ENCODE measurements around the gene CHAMP1.

The CHAMP1 gene

DNA sequence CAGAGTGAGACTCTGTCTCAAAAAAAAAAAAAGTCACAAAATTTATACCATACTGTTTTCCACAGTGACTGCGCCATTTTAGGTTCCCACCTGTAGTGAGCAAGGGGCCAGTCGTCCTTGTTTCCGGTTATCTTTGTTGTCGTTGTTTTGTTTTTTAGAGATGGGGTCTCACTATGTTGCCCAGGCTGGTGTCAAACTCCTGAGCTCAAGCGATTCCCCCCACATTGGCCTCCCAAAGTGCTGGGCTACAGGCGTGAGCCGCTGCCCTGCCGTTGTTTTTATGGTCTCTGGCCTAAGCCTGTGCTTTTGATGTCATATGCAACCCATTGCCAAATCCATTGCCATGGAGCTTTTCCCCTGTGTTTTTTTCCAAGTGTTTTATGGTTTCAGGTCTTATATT lies 29.6 kb upstream of the CHAMP1 start:
- peaks cover 19% of the 10 kb centered on the region for H3K79me2 ChIP-seq (ENCODE audit: insufficient read depth, low read length)
- no peak overlapping the region for H3K4me3 ChIP-seq (ENCODE audit: low read depth, low read length, poor library complexity, severe bottlenecking)
- peaks cover 8% of the 10 kb centered on the region; the same call in 1 of the 2 replicates for H3F3A ChIP-seq (ENCODE audit: insufficient read depth, low read length)
- no peak overlapping the region for H3K4me2 ChIP-seq (ENCODE audit: low read length)
- peaks cover 26% of the 10 kb centered on the region for H3K4me1 ChIP-seq (ENCODE audit: insufficient read depth, low read length, severe bottlenecking)
- no peak overlapping the region for H2AFZ ChIP-seq (ENCODE audit: low read length)
- no peaks in the 10 kb centered on the region for H3K9me2 ChIP-seq (ENCODE audit: low read depth, low read length)
- TF ChIP-seq CTCF (IDR thresholded peaks at IDR 0.05; ENCODE audit: low read length) (no peak), EZH2 (IDR thresholded peaks at IDR 0.05; ENCODE audit: borderline replicate concordance, low read length) (no peak)
- H3K27me3 ChIP-seq (ENCODE audit: insufficient read depth, low read length): no peaks in the 10 kb centered on the region
- no peak overlapping the region for H3K9ac ChIP-seq (ENCODE audit: low read length)
- no peaks in the 10 kb centered on the region for H3K9me3 ChIP-seq (ENCODE audit: low read length)
- no peak overlapping the region for H3K27ac ChIP-seq (ENCODE audit: low read depth, low read length, poor library complexity, severe bottlenecking)
- peaks cover 62% of the 10 kb centered on the region for H3K36me3 ChIP-seq (ENCODE audit: insufficient read depth, low read length)
- H4K20me1 ChIP-seq (ENCODE audit: insufficient read depth, low read length): no peaks in the 10 kb centered on the region

- no peaks in the 10 kb centered on the region for H3K27me3 ChIP-seq (ENCODE audit: insufficient read depth, low read length)
- peaks cover 19% of the 10 kb centered on the region for H3K79me2 ChIP-seq (ENCODE audit: insufficient read depth, low read length)
- H3K9me2 ChIP-seq (ENCODE audit: low read depth, low read length): no peaks in the 10 kb centered on the region
- no peaks in the 10 kb centered on the region for H3K9me3 ChIP-seq (ENCODE audit: low read length)
- H3F3A ChIP-seq (ENCODE audit: insufficient read depth, low read length): peaks cover 2% of the 10 kb centered on the region; the same call in 1 of the 2 replicates
- no peak overlapping the region for H3K4me2 ChIP-seq (ENCODE audit: low read length)
- H3K9ac ChIP-seq (ENCODE audit: low read length): no peak overlapping the region
- no peak overlapping the region for H3K27ac ChIP-seq (ENCODE audit: low read depth, low read length, poor library complexity, severe bottlenecking)
- peaks cover 69% of the 10 kb centered on the region for H3K36me3 ChIP-seq (ENCODE audit: insufficient read depth, low read length)
- H4K20me1 ChIP-seq (ENCODE audit: insufficient read depth, low read length): no peaks in the 10 kb centered on the region
- TF ChIP-seq EZH2 (IDR thresholded peaks at IDR 0.05; ENCODE audit: borderline replicate concordance, low read length) (no peak), CTCF (IDR thresholded peaks at IDR 0.05; ENCODE audit: low read length) (no peak)
- peaks cover 20% of the 10 kb centered on the region for H3K4me1 ChIP-seq (ENCODE audit: insufficient read depth, low read length, severe bottlenecking)
- no peak overlapping the region for H2AFZ ChIP-seq (ENCODE audit: low read length)
- no peak overlapping the region for H3K4me3 ChIP-seq (ENCODE audit: low read depth, low read length, poor library complexity, severe bottlenecking)
Measured at GRCh38 chr13:114285166-114285808, 29.0 kb upstream of the CHAMP1 start.

DNA sequence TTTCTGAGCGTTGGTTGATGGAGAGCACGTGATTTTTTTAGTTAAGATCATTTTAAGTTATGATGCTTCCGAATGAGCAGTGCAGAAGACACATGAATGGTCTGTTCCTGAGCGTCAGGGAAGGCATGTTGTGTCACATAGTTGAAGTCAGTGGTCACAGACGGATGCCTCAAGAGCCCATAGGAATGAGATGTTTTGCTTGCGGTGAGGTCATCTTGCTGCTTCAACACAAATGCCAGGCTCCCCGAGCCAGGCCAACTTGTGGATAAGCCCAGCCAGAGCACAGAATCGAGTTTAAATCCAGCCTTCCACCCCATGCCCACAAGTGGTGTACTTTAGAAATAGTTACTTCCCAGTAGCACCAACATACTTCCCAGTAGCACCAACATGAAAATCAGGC lies 27.5 kb upstream of the CHAMP1 start:
- H3K79me2 ChIP-seq (ENCODE audit: insufficient read depth, low read length): peaks cover 19% of the 10 kb centered on the region

More for the DNA sequence above, 27.5 kb upstream of the CHAMP1 start:
- TF ChIP-seq EZH2 (IDR thresholded peaks at IDR 0.05; ENCODE audit: borderline replicate concordance, low read length) (no peak), CTCF (IDR thresholded peaks at IDR 0.05; ENCODE audit: low read length) (no peak)
- Histone ChIP-seq H3K27me3 (ENCODE audit: insufficient read depth, low read length) (no peaks in the 10 kb centered on the region), H3K9ac (ENCODE audit: low read length) (no peak overlapping the region), H4K20me1 (ENCODE audit: insufficient read depth, low read length) (no peaks in the 10 kb centered on the region), H3F3A (ENCODE audit: insufficient read depth, low read length) (no peaks in the 10 kb centered on the region), H3K4me2 (ENCODE audit: low read length) (no peak overlapping the region), H3K4me1 (ENCODE audit: insufficient read depth, low read length, severe bottlenecking) (peaks cover 13% of the 10 kb centered on the region), H3K27ac (ENCODE audit: low read depth, low read length, poor library complexity, severe bottlenecking) (no peak overlapping the region), H3K9me3 (ENCODE audit: low read length) (no peaks in the 10 kb centered on the region), H3K4me3 (ENCODE audit: low read depth, low read length, poor library complexity, severe bottlenecking) (no peak overlapping the region), H3K9me2 (ENCODE audit: low read depth, low read length) (no peaks in the 10 kb centered on the region), H3K36me3 (ENCODE audit: insufficient read depth, low read length) (peaks cover 82% of the 10 kb centered on the region), H2AFZ (ENCODE audit: low read length) (no peak overlapping the region)
